Rectal smooth muscle tissue (tissue), 1 donor: ENCODE data around the gene EID2.

ENCODE experiments used
- H3K27ac ChIP-seq: one replicate; pipeline ENCODE4 v1.7.0; 2013; ENCODE audit warnings: low read depth, low read length, inconsistent platforms
- H3K27me3 ChIP-seq: one replicate; pipeline ENCODE4 v1.7.0; 2013; ENCODE audit warnings: low read length; ENCODE audit not compliant: control insufficient read depth, insufficient read depth
- H3K36me3 ChIP-seq: one replicate; pipeline ENCODE4 v1.7.0; 2013; ENCODE audit warnings: low read length; ENCODE audit not compliant: control insufficient read depth, insufficient read depth
- H3K4me1 ChIP-seq: one replicate; pipeline ENCODE4 v1.7.0; 2013; ENCODE audit warnings: low read length; ENCODE audit not compliant: control insufficient read depth, insufficient read depth
- H3K4me3 ChIP-seq: one replicate; pipeline ENCODE4 v1.7.0; 2013; ENCODE audit warnings: low read length
- H3K9ac ChIP-seq: one replicate; pipeline ENCODE4 v1.7.0; 2013; ENCODE audit warnings: low read length

The EID2 gene

GRCh38 chr19:39539518-39540332 lies at the start of gene EID2:
Gene EID2 (minus strand): TSS chr19:39540161. CDS start chr19:39540079, 82 bp downstream.
- Histone ChIP-seq H3K9ac (peak within 1 kb of the TSS; percentile 3), H3K27ac (peak within 1 kb of the TSS; percentile 93), H3K4me3 (peak within 1 kb of the TSS; percentile 60), H3K27me3 (no peaks in the 10 kb centered on the region), H3K4me1 (peaks cover 9% of the 10 kb centered on the region), H3K36me3 (no peaks in the 10 kb centered on the region)

GRCh38 chr19:39588066-39588465 lies 48.1 kb upstream of the EID2 start:
- Histone ChIP-seq H3K4me1 (no peaks in the 10 kb centered on the region), H3K27me3 (no peaks in the 10 kb centered on the region), H3K4me3 (no peak overlapping the region), H3K36me3 (no peaks in the 10 kb centered on the region), H3K9ac (no peak overlapping the region), H3K27ac (no peak overlapping the region)

GRCh38 chr19:39587496-39587895 lies 47.5 kb upstream of the EID2 start:
- Histone ChIP-seq H3K27me3 (no peaks in the 10 kb centered on the region), H3K4me1 (no peaks in the 10 kb centered on the region)

GRCh38 chr19:39582891-39583625 lies 43.1 kb upstream of the EID2 start:
- no peaks in the 10 kb centered on the region for H3K36me3 ChIP-seq
- no peak overlapping the region for H3K27ac ChIP-seq
- no peak overlapping the region for H3K9ac ChIP-seq
- no peaks in the 10 kb centered on the region for H3K4me1 ChIP-seq
- no peaks in the 10 kb centered on the region for H3K27me3 ChIP-seq
- H3K4me3 ChIP-seq = no peak overlapping the region

More at GRCh38 chr19:39587496-39587895, 47.5 kb upstream of the EID2 start:
- H3K36me3 ChIP-seq = no peaks in the 10 kb centered on the region
- no peak overlapping the region for H3K4me3 ChIP-seq
- H3K9ac ChIP-seq = no peak overlapping the region
- no peak overlapping the region for H3K27ac ChIP-seq

- H3K4me3 ChIP-seq = no peak overlapping the region
- no peaks in the 10 kb centered on the region for H3K36me3 ChIP-seq
- no peak overlapping the region for H3K9ac ChIP-seq
- H3K4me1 ChIP-seq = no peaks in the 10 kb centered on the region
- no peaks in the 10 kb centered on the region for H3K27me3 ChIP-seq
- H3K27ac ChIP-seq = no peak overlapping the region
These were observed 42.5 kb upstream of the EID2 start for GRCh38 chr19:39582442-39582841.

GRCh38 chr19:39568604-39569003 lies 28.6 kb upstream of the EID2 start:
- H3K4me3 ChIP-seq = no peak overlapping the region
- H3K9ac ChIP-seq = no peak overlapping the region
- H3K36me3 ChIP-seq = no peaks in the 10 kb centered on the region
- no peaks in the 10 kb centered on the region for H3K27me3 ChIP-seq
- no peak overlapping the region for H3K27ac ChIP-seq
- H3K4me1 ChIP-seq = no peaks in the 10 kb centered on the region

- no peaks in the 10 kb centered on the region for H3K27me3 ChIP-seq
- H3K27ac ChIP-seq = no peak overlapping the region
- H3K9ac ChIP-seq = no peak overlapping the region
- no peaks in the 10 kb centered on the region for H3K36me3 ChIP-seq
- H3K4me3 ChIP-seq = no peak overlapping the region
- H3K4me1 ChIP-seq = no peaks in the 10 kb centered on the region
These were observed 26.1 kb upstream of the EID2 start for GRCh38 chr19:39566064-39566463.

GRCh38 chr19:39563408-39563807 lies 23.4 kb upstream of the EID2 start:
- no peaks in the 10 kb centered on the region for H3K4me1 ChIP-seq
- H3K27ac ChIP-seq = no peak overlapping the region
- no peaks in the 10 kb centered on the region for H3K36me3 ChIP-seq
- H3K4me3 ChIP-seq = no peak overlapping the region
- H3K9ac ChIP-seq = no peak overlapping the region
- no peaks in the 10 kb centered on the region for H3K27me3 ChIP-seq

- H3K36me3 ChIP-seq = no peaks in the 10 kb centered on the region
- H3K4me1 ChIP-seq = peaks cover 2% of the 10 kb centered on the region
- H3K4me3 ChIP-seq = no peak overlapping the region
- no peaks in the 10 kb centered on the region for H3K27me3 ChIP-seq
- H3K9ac ChIP-seq = no peak overlapping the region
- no peak overlapping the region for H3K27ac ChIP-seq
These were observed 18.7 kb upstream of the EID2 start for GRCh38 chr19:39558624-39559117.

- H3K27ac ChIP-seq = no peak overlapping the region
- H3K9ac ChIP-seq = no peak overlapping the region
- no peak overlapping the region for H3K4me3 ChIP-seq
These were observed 18.1 kb upstream of the EID2 start for GRCh38 chr19:39557811-39558623.

GRCh38 chr19:39555883-39556282 lies 15.9 kb upstream of the EID2 start:
- Histone ChIP-seq H3K36me3 (no peaks in the 10 kb centered on the region), H3K4me3 (no peak overlapping the region), H3K27me3 (no peaks in the 10 kb centered on the region), H3K27ac (no peak overlapping the region), H3K9ac (no peak overlapping the region), H3K4me1 (peaks cover 2% of the 10 kb centered on the region)

More at GRCh38 chr19:39557811-39558623, 18.1 kb upstream of the EID2 start:
- Histone ChIP-seq H3K27me3 (no peaks in the 10 kb centered on the region), H3K4me1 (peaks cover 2% of the 10 kb centered on the region), H3K36me3 (no peaks in the 10 kb centered on the region)

GRCh38 chr19:39554701-39555311 lies 14.8 kb upstream of the EID2 start:
- Histone ChIP-seq H3K27ac (no peak overlapping the region), H3K27me3 (no peaks in the 10 kb centered on the region), H3K4me3 (no peak overlapping the region), H3K4me1 (peaks cover 2% of the 10 kb centered on the region), H3K36me3 (no peaks in the 10 kb centered on the region), H3K9ac (no peak overlapping the region)
